SHP77 (cell line): Measurements from ENCODE around the gene ECD.

Experiments used
- DNase-seq, 2 experiments: peaks; one replicate each; lab custom pipeline; 2025; lab: John Stamatoyannopoulos, UW

ECD gene

DNA sequence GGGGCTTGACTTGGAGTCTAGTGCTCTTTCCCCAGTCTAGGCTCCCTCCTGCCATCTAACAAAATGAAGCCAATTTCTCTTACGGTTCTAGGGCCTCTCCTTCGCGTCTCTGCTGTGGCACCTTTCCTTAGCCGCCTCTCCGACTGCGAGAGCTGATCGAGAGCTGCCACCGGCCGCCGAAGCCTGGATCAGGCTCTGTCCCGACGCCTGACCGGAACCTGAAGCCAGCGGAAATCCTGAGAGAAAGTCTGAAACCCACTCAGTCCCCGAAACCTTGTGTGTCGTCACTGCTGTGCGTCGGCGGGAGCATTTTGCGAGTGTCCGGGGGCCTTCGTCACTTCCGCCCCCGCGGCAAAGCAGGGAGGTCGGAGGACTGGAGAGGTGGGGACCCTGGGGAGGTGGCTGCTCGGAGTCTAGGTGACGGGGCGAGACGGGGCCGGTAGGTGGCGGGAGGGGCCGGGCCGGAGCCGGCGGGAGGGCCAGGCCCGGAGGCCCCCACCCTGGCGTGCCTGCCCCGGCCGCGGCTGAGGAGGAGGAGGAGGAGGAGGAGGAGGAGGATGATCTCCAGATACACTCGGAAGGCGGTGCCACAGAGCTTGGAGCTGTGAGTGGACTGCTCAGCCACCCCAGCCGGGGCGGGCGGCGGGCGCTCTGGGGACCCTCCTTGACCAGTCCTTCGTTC, at the start of gene ECD, which contains the start of gene FAM149B1:
ECD (minus strand) TSS at position 226 of the 682 bp plus-strand sequence. CDS start 4,071 bp downstream, outside the sequence.
FAM149B1 (plus strand) TSS at position 337 of the 682 bp plus-strand sequence; CDS start at position 558, 221 bp downstream.
- DNase-seq, result peak; percentile 77 to 82

GRCh38 chr10:73215749-73216148, 47.9 kb upstream of the ECD start:
- DNase-seq, result no peak

GRCh38 chr10:73211106-73211811, 43.5 kb upstream of the ECD start:
- DNase-seq, result no peak

GRCh38 chr10:73210395-73211105, 42.7 kb upstream of the ECD start:
- no peak for DNase-seq

DNA sequence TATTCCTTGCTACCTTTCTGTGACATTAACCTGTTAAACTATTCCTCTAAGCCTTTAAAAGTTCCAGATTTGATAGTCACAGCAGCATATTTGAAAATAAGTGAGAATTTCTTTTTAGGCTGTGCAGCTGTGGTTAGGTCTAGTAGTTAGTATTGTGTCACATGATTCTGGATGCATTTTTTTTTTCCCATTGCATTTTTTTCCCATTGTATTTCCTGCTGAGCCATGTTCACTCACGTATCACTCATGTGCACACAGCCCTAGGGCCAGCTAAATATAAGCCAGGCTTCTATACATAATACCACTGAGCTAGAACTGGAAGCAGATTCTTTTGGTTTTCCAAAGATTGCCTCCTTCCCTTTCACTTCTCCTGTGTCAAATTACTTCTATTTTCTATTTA, 41.9 kb upstream of the ECD start:
- DNase-seq, result no peak

GRCh38 chr10:73207883-73208282, 40.1 kb upstream of the ECD start:
- DNase-seq, result no peak

GRCh38 chr10:73206385-73206784, 38.6 kb upstream of the ECD start:
- DNase-seq, result no peak

DNA sequence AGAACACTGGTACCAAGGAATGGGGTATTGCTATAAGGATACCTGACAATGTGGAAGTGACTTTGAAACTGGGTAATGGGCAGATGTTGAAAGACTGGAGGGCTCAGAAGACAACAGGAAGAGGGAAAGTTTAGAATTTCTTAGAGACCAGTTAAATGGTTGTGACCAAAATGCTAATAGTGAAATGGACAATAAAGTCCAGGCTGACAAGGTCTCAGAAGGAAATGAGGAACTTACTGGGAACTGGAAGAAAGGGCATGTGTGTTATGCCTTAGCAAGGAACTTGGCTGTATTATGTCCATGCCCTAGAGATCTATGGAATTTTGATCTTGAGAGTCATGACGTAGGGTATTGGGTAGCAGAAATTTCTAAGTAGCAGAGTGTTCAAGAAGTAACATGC, 38.1 kb upstream of the ECD start:
- DNase-seq, result no peak

DNA sequence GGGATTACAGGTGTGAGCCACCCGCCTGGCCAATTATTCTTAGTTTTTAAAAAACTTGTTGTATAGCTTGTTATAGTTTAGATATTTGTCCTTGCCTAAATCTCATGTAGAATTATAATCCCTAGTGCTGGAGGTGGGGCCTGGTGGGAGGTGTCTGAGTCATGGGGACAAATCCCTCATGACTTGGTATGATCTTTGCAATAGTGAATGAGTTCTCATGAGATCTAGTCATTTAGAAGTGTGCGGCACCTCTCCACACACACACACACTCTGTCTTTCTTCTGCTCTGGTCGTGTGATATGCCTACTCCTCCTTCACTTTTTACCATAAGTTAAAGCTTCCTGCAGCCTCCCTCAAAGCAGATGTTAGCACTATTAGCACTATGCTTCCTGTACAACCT, 37.3 kb upstream of the ECD start:
- no peak for DNase-seq

- DNase-seq, result no peak
These were observed 22.4 kb upstream of the ECD start for GRCh38 chr10:73190188-73190587.

- DNase-seq, result no peak
These were observed 18.5 kb upstream of the ECD start for GRCh38 chr10:73186266-73186665.

DNA sequence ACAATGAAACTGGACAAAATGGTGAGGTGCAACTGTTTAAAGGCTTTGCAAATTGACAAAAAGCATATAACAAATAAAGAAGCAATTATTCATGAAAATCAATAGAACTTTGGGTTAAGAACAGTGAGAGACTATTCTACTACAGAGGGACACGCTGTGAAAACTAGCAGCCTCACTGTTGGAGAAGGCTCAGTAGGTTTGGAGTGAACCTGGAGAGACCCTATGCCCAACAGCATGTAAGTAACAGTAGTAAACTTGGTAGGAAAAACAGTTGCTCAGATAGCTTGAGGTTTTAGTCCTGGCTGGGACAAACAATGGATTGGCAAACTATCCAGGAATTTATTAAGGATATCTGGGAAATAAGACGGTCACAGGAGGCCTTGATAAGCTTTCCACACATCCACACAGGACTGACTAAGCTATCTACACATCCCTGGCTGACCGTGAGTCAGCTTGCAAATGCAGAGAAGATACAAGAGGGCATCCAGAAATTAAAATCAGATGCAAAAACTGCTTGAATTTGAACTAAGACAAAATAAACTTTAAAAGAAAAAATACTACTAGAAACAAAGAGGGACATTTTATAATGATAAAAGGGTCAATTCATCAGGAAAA, 16.0 kb upstream of the ECD start:
- DNase-seq, result no peak

- no peak for DNase-seq
These were observed 14.8 kb upstream of the ECD start for GRCh38 chr10:73182568-73182967.

GRCh38 chr10:73174148-73174925, 6.5 kb upstream of the ECD start:
- DNase-seq, result no peak

DNA sequence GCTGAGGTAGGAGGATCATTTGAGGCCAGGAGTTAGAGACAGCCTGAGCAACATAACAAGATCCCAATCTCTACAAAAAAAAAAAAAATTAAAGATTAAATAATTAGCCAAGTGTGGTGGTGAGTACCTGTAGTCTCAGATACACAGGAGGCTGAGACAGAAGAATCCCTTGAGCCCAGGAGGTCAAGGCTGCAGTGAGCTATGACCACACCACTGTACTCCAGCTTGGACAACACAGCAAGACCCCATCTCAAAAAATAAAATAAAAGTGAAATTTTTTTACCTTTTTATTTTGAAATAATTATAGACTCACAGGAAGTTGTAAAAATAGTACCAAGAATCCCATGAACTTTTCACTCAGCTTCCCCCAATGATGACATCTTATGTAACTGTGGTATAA, 5.1 kb upstream of the ECD start:
- no peak for DNase-seq

- DNase-seq, result no peak
These were observed 1.5 kb upstream of the ECD start for GRCh38 chr10:73169320-73169719.

DNA sequence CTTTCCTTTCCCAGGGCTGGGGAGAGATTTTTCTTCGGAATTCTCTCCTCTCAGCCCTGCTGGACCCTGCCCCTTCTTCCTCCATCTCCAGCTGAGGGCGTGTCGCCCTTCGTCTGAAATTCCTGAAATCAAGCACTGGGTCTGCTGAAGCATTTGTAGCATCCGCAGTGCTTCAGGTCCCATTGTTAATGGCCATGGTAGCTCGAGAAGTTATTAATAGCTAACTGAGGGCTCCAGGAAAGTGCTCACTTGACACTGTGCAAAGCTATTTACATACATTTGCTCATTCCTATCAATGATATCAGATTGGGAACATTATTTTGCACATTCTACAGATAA, 626 bp upstream of the ECD start:
- peak in 1 of 2 experiments; percentile 16 for DNase-seq

- no peak for DNase-seq
These were observed 388 bp downstream of the ECD start for GRCh38 chr10:73167458-73167782.

GRCh38 chr10:73166972-73167371, 836 bp downstream of the ECD start:
- DNase-seq, result no peak

DNA sequence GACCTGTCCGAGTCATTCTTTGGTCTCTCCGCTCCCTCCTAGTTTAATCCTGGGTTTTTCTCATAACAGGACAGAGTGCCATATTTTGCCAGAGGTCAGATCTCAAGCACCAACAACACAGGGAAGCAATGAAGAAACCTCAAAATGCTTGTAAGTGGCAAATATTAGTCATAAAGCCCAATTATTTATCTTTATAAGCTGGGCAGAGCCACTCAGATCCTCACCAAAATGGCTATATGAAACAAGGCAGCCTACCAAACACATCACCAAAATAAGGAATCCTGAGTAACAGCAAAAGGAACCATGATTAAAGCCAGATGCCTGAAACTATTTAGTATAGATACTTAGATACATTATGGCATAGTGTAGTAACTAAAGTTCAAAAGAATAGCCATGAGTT, 4.7 kb downstream of the ECD start:
- DNase-seq, result no peak

GRCh38 chr10:73161662-73162061, 6.1 kb downstream of the ECD start:
- DNase-seq, result no peak

DNA sequence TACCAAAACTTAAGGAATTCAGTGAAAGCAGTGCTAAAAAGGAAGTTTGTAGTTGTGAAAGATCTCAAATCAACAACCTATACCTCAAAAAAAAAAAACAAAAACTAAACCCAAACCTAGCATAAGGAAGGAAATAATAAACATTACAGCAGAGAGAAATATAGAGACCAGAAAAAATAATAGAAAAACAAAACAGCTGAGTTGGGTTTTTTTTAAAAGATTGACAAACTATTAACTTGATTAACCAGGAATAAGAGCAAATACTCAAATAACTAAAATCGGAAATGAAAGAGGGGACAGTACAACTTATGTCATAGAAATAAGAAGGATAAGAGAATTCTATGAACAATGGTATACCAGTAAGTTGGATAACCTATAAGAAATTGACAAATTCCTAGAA, 6.7 kb downstream of the ECD start:
- no peak for DNase-seq
